Middle frontal gyrus (tissue), 1 donor: ENCODE data around the gene GSG1L.

Experiments used
- DNase-seq: peaks from one replicate; pipeline ENCODE4 v3.0.0-alpha.2; 2015; ENCODE audit warnings: low spot score; ENCODE audit errors: extremely low spot score

Gene GSG1L

GRCh38 chr16:27823421-27823820, 240.1 kb downstream of the GSG1L start:
- no peak for DNase-seq

- DNase-seq: no peak
Measured at GRCh38 chr16:27822996-27823395, 240.5 kb downstream of the GSG1L start.

- DNase-seq: no peak
Measured at GRCh38 chr16:27822529-27822928, 241.0 kb downstream of the GSG1L start.

- no peak for DNase-seq
Measured at GRCh38 chr16:27820646-27821345, 242.7 kb downstream of the GSG1L start.

GRCh38 chr16:27819881-27820610, 243.5 kb downstream of the GSG1L start:
- no peak for DNase-seq

GRCh38 chr16:27819356-27819755, 244.2 kb downstream of the GSG1L start:
- no peak for DNase-seq

- no peak for DNase-seq
Measured at GRCh38 chr16:27818246-27818645, 245.3 kb downstream of the GSG1L start.

GRCh38 chr16:27817038-27817437, 246.5 kb downstream of the GSG1L start:
- no peak for DNase-seq

- DNase-seq: no peak
Measured at GRCh38 chr16:27816561-27816960, 247.0 kb downstream of the GSG1L start.

GRCh38 chr16:27813591-27813990, 249.9 kb downstream of the GSG1L start:
- DNase-seq: no peak

- DNase-seq: no peak
Measured at GRCh38 chr16:27811881-27812280, 251.6 kb downstream of the GSG1L start.

- no peak for DNase-seq
Measured at GRCh38 chr16:27806986-27807385, 256.5 kb downstream of the GSG1L start.

- no peak for DNase-seq
Measured at GRCh38 chr16:27806388-27806787, 257.1 kb downstream of the GSG1L start.

GRCh38 chr16:27805828-27806351, 257.6 kb downstream of the GSG1L start:
- DNase-seq: no peak

GRCh38 chr16:27803775-27804549, 259.6 kb downstream of the GSG1L start:
- DNase-seq: no peak

GRCh38 chr16:27802664-27803439, 260.7 kb downstream of the GSG1L start:
- DNase-seq: no peak

GRCh38 chr16:27801289-27801945, 262.1 kb downstream of the GSG1L start:
- DNase-seq: no peak

- no peak for DNase-seq
Measured at GRCh38 chr16:27800817-27801216, 262.7 kb downstream of the GSG1L start.

- no peak for DNase-seq
Measured at GRCh38 chr16:27799896-27800295, 263.6 kb downstream of the GSG1L start.

GRCh38 chr16:27798241-27798640, 265.3 kb downstream of the GSG1L start:
- no peak for DNase-seq
